ENCODE data around the gene TAF1.
"Not testable (repeated sequence)": the region's sequence is repeated elsewhere in the genome, so short reads cannot be mapped to it uniquely, and the experiment has no call there.

TAF1 gene, protein sequence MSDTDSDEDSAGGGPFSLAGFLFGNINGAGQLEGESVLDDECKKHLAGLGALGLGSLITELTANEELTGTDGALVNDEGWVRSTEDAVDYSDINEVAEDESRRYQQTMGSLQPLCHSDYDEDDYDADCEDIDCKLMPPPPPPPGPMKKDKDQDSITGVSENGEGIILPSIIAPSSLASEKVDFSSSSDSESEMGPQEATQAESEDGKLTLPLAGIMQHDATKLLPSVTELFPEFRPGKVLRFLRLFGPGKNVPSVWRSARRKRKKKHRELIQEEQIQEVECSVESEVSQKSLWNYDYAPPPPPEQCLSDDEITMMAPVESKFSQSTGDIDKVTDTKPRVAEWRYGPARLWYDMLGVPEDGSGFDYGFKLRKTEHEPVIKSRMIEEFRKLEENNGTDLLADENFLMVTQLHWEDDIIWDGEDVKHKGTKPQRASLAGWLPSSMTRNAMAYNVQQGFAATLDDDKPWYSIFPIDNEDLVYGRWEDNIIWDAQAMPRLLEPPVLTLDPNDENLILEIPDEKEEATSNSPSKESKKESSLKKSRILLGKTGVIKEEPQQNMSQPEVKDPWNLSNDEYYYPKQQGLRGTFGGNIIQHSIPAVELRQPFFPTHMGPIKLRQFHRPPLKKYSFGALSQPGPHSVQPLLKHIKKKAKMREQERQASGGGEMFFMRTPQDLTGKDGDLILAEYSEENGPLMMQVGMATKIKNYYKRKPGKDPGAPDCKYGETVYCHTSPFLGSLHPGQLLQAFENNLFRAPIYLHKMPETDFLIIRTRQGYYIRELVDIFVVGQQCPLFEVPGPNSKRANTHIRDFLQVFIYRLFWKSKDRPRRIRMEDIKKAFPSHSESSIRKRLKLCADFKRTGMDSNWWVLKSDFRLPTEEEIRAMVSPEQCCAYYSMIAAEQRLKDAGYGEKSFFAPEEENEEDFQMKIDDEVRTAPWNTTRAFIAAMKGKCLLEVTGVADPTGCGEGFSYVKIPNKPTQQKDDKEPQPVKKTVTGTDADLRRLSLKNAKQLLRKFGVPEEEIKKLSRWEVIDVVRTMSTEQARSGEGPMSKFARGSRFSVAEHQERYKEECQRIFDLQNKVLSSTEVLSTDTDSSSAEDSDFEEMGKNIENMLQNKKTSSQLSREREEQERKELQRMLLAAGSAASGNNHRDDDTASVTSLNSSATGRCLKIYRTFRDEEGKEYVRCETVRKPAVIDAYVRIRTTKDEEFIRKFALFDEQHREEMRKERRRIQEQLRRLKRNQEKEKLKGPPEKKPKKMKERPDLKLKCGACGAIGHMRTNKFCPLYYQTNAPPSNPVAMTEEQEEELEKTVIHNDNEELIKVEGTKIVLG (N-terminal part only)

DNA sequence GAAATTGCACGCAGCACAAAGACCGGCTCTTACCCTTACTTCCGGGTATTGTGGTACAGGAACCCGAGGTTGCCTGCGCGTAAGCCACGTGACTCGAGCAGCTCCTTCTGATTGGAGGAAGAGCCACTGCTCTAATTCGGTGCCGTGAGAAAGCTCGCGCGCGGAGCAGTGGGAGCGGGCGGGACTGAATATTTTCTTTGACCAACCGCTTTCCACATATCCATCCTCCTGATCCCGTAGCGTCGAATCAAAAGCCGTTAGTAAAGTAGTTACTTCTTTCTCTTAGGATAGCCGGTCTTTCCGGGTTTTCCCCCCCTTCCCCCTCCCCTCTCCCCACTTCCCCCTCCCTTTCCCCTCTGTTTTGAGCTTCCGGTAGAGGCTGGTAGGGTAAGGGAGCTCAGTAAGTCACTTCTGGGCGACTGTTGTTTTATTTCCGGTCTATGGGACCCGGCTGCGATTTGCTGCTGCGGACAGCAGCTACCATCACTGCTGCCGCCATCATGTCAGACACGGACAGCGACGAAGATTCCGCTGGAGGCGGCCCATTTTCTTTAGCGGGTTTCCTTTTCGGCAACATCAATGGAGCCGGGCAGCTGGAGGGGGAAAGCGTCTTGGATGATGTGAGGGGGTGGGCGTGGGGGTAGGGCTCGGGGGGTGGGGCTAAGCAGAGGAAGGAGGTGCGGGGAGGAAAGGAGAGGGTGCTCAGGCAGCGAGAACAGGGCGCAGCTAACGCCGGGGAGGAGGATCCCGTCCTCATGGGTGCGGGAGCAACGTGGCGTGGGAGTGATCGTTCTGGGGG, at the start of gene TAF1:
Gene TAF1, plus strand, starts transcription at position 483 of the 799 bp plus-strand sequence. Its CDS starts 18 bp downstream, at position 501.
- DNase-seq (ENCODE audit: low spot score): peak; percentile 90

DNA sequence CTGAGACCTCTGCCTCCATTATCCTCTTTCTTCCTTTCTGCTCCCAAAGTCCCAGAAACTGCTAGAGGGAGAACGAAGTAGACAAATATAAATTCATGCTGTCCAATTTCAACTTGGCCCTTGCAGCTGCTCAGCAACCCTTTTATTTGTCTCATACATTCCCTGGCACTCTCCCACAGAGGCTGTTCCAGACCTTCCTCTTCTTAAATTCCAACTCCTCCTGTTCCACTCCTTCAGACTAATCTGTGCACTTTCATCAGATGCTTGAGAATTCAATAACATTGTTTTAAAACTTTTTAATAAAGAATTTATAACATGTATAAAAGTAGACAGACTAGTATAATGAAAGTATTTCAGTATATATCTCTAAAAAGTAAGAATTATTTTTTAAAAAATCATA, 49.2 kb upstream of the TAF1 start:
- not testable (repeated sequence) for DNase-seq (ENCODE audit: low spot score)

DNA sequence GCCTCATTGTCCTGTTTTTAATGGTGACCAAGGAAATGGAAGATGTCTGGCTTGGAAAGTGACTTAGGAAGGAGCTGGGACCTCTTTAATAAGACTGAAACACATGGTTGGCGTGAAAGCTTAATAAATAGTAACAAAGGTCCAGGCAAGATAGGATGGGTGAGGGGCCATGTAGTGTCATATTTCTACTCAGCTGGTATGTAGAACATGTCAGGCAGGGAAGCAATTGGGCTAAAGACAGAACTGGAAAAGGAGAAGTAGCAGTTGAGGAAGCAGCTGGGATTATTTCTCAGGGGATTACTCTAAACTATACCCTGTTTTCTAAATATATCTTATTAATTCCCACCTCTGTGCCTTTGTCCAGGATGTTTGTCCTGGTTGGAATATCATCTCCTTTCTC, 46.0 kb upstream of the TAF1 start:
- no peak for DNase-seq (ENCODE audit: low spot score)

GRCh38 chrX:71321731-71322130, 44.4 kb upstream of the TAF1 start:
- no peak for DNase-seq (ENCODE audit: low spot score)

DNA sequence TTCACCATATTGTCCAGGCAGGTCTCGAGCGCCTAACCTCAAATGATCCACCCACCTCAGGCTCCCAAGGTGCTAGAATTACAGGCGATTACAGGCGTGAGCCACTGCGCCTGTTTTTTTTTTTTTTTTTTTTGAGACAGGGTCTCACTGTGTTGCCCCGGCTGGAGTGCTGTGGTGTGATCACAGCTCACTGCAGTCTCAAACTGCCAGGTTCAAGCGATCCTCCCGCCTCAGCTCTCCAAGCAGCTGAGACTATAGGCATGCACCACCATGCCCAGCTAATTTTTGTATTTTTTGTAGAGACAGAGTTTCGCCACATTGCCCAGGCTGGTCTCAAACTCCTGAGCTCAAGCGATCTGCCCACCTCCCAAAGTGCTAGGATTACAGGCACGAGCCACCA, 41.7 kb upstream of the TAF1 start:
- DNase-seq (ENCODE audit: low spot score): not testable (repeated sequence)

- no peak for DNase-seq (ENCODE audit: low spot score)
Measured at GRCh38 chrX:71326394-71326793, 39.8 kb upstream of the TAF1 start.

GRCh38 chrX:71349151-71349665, 16.9 kb upstream of the TAF1 start:
- DNase-seq (ENCODE audit: low spot score): not testable (repeated sequence)

GRCh38 chrX:71349867-71350266, 16.3 kb upstream of the TAF1 start:
- not testable (repeated sequence) for DNase-seq (ENCODE audit: low spot score)

- not testable (repeated sequence) for DNase-seq (ENCODE audit: low spot score)
Measured at GRCh38 chrX:71352439-71352838, 13.7 kb upstream of the TAF1 start.

DNA sequence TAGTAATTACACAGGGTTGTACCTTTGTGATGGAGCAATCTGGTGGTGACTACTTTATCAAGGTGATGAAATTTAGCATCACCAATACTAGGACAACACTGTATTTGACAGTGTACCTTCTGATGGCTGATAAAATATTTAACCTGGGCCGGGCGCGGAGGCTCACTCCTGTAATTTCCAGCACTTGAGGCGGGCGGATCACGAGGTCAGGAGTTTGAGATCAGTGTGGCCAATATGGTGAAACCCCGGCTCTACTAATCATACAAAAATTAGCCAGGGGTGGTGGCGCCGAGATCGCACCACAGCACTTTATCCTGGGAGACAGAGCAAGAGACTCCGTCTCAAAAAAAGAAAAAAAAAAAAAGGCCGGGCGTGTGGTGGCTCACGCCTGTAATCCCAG, 1.9 kb upstream of the TAF1 start:
- DNase-seq (ENCODE audit: low spot score): no peak

GRCh38 chrX:71365356-71365874, 742 bp upstream of the TAF1 start:
- no peak for DNase-seq (ENCODE audit: low spot score)

GRCh38 chrX:71366674-71367256, 608 bp downstream of the TAF1 start:
- DNase-seq (ENCODE audit: low spot score): no peak

DNA sequence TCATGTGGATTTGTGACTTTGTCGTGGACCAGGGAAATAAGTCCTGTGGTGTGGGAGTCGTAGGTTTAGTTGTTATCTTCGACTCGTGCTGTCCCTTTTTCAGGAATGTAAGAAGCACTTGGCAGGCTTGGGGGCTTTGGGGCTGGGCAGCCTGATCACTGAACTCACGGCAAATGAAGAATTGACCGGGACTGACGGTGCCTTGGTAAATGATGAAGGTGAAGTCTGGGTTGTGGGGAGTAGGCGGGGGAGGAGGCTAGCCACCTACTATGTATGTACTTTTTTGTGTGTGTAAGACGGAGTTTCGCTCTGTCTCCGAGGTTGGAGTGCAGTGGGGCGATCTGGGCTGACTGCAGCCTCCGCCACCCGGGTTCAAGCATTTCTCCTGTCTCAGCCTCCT, 1.2 kb downstream of the TAF1 start:
- DNase-seq (ENCODE audit: low spot score): no peak

DNA sequence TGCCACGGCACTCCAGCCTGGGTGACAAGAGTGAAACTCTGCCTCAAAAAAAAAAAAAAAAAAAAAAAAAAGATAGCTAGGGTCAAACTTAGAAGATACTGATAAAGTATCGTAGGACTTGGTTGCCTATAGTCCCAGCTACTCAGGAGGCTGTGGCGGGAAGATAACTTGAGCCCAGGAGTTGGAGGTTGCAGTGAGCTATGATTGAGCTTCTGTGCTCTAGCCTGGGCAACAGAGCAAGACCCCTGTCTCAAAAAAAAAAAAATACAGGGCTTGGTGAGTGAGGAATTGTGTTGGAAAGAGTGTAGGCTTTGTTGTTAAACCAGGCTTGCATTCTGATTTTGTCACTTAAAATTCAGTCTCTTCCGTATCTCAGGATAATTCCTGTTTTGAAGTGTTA, 6.2 kb downstream of the TAF1 start:
- no peak for DNase-seq (ENCODE audit: low spot score)

- DNase-seq (ENCODE audit: low spot score): no peak
Measured at GRCh38 chrX:71378732-71379131, 12.6 kb downstream of the TAF1 start.

GRCh38 chrX:71391725-71392124, 25.6 kb downstream of the TAF1 start:
- not testable (repeated sequence) for DNase-seq (ENCODE audit: low spot score)

GRCh38 chrX:71393919-71394318, 27.8 kb downstream of the TAF1 start:
- no peak for DNase-seq (ENCODE audit: low spot score)

GRCh38 chrX:71396576-71396975, 30.4 kb downstream of the TAF1 start:
- no peak for DNase-seq (ENCODE audit: low spot score)

DNA sequence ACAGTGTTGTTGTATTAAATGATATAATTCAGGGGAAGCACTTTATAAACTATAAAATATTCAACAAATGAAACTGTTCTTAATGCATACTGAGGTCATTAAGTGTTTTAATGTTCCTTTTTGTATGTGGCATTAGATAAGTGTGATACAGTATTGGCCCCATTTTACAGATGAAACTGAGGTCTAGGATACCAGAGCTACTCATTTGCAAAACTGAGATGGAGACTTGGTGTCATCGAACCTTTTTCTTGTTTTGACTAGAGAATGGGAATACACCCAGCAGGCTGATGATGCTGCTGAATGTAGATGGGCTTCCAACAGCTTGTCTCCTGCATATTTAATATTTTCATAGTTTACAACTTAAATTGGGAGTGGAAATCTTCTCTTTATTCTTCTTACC, 34.6 kb downstream of the TAF1 start:
- DNase-seq (ENCODE audit: low spot score): no peak

DNA sequence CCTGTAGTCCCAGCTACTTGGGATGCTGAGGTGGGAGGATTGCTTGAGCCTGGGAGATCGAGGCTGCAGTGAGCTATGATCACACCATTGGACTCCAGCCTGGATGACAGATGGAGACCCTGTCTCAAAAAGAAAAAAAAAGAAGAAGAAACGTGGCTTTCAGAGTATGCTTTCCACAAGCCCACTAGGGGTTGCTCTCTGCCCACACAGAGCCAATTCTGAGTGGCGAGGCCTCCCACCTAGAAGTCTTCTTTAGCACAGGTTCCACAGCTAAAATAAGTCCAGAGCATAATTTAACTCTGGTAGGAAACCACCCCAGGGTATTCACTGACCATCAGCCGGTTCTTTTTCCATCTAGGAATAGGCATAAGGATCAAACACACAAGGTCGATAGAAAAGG, 50.1 kb downstream of the TAF1 start:
- not testable (repeated sequence) for DNase-seq (ENCODE audit: low spot score)
